IMR-90 (cell line): ENCODE data around the gene LDLRAD4. TPM values are rescaled to one million over a fixed set of nuclear protein-coding genes. Genes with fewer than 3 reads are reported as not detected.

Source experiments
- ATAC-seq: fragments of 200-7000 bp; cut with Tn5 transposase; 2 replicates; pipeline ENCODE4 v1.9.1; 2020; ENCODE audit warnings: low read depth, mild to moderate bottlenecking, moderate library complexity
- BruUV-seq: library from RNA; stranded (reverse); fragments of 400-500 nt; replicated peaks from 2 replicates; lab custom pipeline; 2021; lab: Mats Ljungman, UMichigan
- CTCF ChIA-PET: fragments of 300-600 bp; formaldehyde crosslinking; extraction: SDS; loops from one replicate; lab custom pipeline; 2021; ENCODE audit warnings: antibody characterized with exemption; lab: Yijun Ruan, JAX
- POLR2A ChIA-PET: fragments of 300-600 bp; sonication (Branson Sonifier 250); formaldehyde crosslinking; loops from one replicate; lab custom pipeline; 2022; ENCODE audit warnings: antibody characterized with exemption; ENCODE audit not compliant: unreplicated experiment; lab: Charles Lee
- DNase-seq: peaks from one replicate; pipeline ENCODE4 v3.0.0; 2013
- H2AFZ ChIP-seq: replicated peaks from 2 replicates; pipeline ENCODE3; 2013; ENCODE audit warnings: low read length, mild to moderate bottlenecking; ENCODE audit not compliant: poor library complexity
- H2AK5ac ChIP-seq: 2 replicates; pipeline ENCODE4 v1.6.1; 2013; ENCODE audit warnings: low read depth, low read length, inconsistent platforms
- H2AK9ac ChIP-seq: replicated peaks from 2 replicates; pipeline ENCODE3; 2013; ENCODE audit warnings: mild to moderate bottlenecking, low read depth, low read length, moderate library complexity; ENCODE audit not compliant: poor library complexity
- H2BK120ac ChIP-seq: 2 replicates; pipeline ENCODE4 v1.6.1; 2013; ENCODE audit warnings: low read depth, low read length, inconsistent platforms
- H2BK15ac ChIP-seq: 3 replicates; pipeline ENCODE4 v1.6.1; 2013; ENCODE audit warnings: low read depth, low read length, inconsistent platforms
- H2BK20ac ChIP-seq: 2 replicates; pipeline ENCODE4 v1.6.1; 2013; ENCODE audit warnings: low read depth, mild to moderate bottlenecking, inconsistent platforms, low read length, moderate library complexity
- H2BK5ac ChIP-seq: 2 replicates; pipeline ENCODE4 v1.6.1; 2013; ENCODE audit warnings: mild to moderate bottlenecking, low read depth, low read length, inconsistent platforms; ENCODE audit not compliant: poor library complexity, severe bottlenecking
- H3K14ac ChIP-seq: replicated peaks from 2 replicates; pipeline ENCODE4 v1.6.1; 2013; ENCODE audit warnings: low read depth, low read length, inconsistent platforms
- H3K18ac ChIP-seq: 2 replicates; pipeline ENCODE4 v1.6.1; 2013; ENCODE audit warnings: low read depth, low read length, control low read depth
- H3K23ac ChIP-seq: 2 replicates; pipeline ENCODE4 v1.6.1; 2013; ENCODE audit warnings: low read depth, low read length, inconsistent platforms
- H3K27ac ChIP-seq: 2 replicates; pipeline ENCODE4 v1.5.1; 2013; ENCODE audit warnings: mild to moderate bottlenecking, control low read depth, low read length; ENCODE audit not compliant: insufficient read depth
- H3K27me3 ChIP-seq: 2 replicates; pipeline ENCODE4 v1.6.1; 2013; ENCODE audit warnings: low read length; ENCODE audit not compliant: control insufficient read depth, insufficient read depth
- H3K36me3 ChIP-seq: 2 replicates; pipeline ENCODE4 v1.6.1; 2013; ENCODE audit warnings: low read length, mixed read lengths; ENCODE audit not compliant: control insufficient read depth, insufficient read depth
- H3K4ac ChIP-seq: 2 replicates; pipeline ENCODE4 v1.6.1; 2013; ENCODE audit warnings: low read depth, low read length, inconsistent platforms
- H3K4me1 ChIP-seq: 2 replicates; pipeline ENCODE4 v1.6.1; 2013; ENCODE audit warnings: low read length, mixed read lengths; ENCODE audit not compliant: control insufficient read depth, insufficient read depth
- H3K4me2 ChIP-seq: 2 replicates; pipeline ENCODE4 v1.6.1; 2013; ENCODE audit warnings: low read depth, mild to moderate bottlenecking, control low read depth, low read length, moderate library complexity
- H3K4me3 ChIP-seq: 2 replicates; pipeline ENCODE4 v1.5.1; 2013; ENCODE audit warnings: low read depth, mild to moderate bottlenecking, control low read depth, low read length, moderate library complexity; ENCODE audit not compliant: insufficient read depth
- H3K56ac ChIP-seq: 2 replicates; pipeline ENCODE4 v1.6.1; 2013; ENCODE audit warnings: low read length, inconsistent platforms; ENCODE audit not compliant: insufficient read depth; ENCODE audit errors: extremely low read depth
- H3K79me1 ChIP-seq, 2 experiments: 2 replicates each; pipeline ENCODE4 v1.6.1; 2013; ENCODE audit warnings: low read length in 2 of 2, inconsistent platforms in 1 of 2, low read depth in 1 of 2
- H3K9ac ChIP-seq: 2 replicates; pipeline ENCODE4 v1.6.1; 2013; ENCODE audit warnings: low read depth, low read length, control low read depth
- H3K9me1 ChIP-seq: 2 replicates; pipeline ENCODE4 v1.6.1; 2013; ENCODE audit warnings: low read length, inconsistent platforms; ENCODE audit not compliant: insufficient read depth
- H3K9me3 ChIP-seq: 2 replicates; pipeline ENCODE4 v1.6.1; 2013; ENCODE audit warnings: low read length; ENCODE audit not compliant: control insufficient read depth, insufficient read depth
- H4K20me1 ChIP-seq: 2 replicates; pipeline ENCODE4 v1.6.1; 2013; ENCODE audit warnings: low read length, inconsistent platforms; ENCODE audit not compliant: insufficient read depth
- H4K5ac ChIP-seq: 2 replicates; pipeline ENCODE4 v1.6.1; 2013; ENCODE audit warnings: mild to moderate bottlenecking, low read depth, low read length, control low read depth
- H4K8ac ChIP-seq, 2 experiments: 2 replicates each; pipeline ENCODE4 v1.6.1; 2013; ENCODE audit warnings: low read depth in 2 of 2, low read length in 2 of 2, control low read depth in 1 of 2, inconsistent platforms in 1 of 2
- H4K91ac ChIP-seq: 2 replicates; pipeline ENCODE4 v1.6.1; 2013; ENCODE audit warnings: low read depth, low read length, inconsistent platforms; ENCODE audit not compliant: insufficient read depth
- CEBPB ChIP-seq: IDR thresholded peaks from 2 replicates; pipeline ENCODE4 v1.6.1; 2012; ENCODE audit warnings: low read depth, low read length, improper control_type of control experiment
- CHD1 ChIP-seq: IDR thresholded peaks from 2 replicates; pipeline ENCODE4 v1.6.1; 2012; ENCODE audit warnings: low read depth, low read length, improper control_type of control experiment
- RCOR1 ChIP-seq: IDR thresholded peaks from 2 replicates; pipeline ENCODE4 v1.6.1; 2012; ENCODE audit warnings: mild to moderate bottlenecking, low read length, improper control_type of control experiment; ENCODE audit not compliant: insufficient replicate concordance
- WGBS, 2 experiments: methylation state at CpG; one replicate each; pipeline versions ENCODE4 v1.1.5 to v1.1.7; 2013; ENCODE audit warnings: missing lambda C conversion rate in 2 of 2; ENCODE audit not compliant: insufficient read length in 1 of 2; ENCODE audit errors: extremely low coverage in 2 of 2; 5-methylcytosine and 5-hydroxymethylcytosine counted together
- dilution Hi-C: fragments of 300-500 bp; cut with HindIII; formaldehyde crosslinking; loops from one replicate; pipeline ENCODE4 v1.14.3; 2018; ENCODE audit warnings: low sequenced_read_pairs; ENCODE audit not compliant: unreplicated experiment
- in situ Hi-C: fragments of 300-500 bp; cut with MboI; formaldehyde crosslinking; loops from 3 replicates; pipeline ENCODE4 v1.14.3; 2019; ENCODE audit warnings: low sequenced_read_pairs, inconsistent platforms, mixed read lengths
- intact Hi-C: fragments of 100-400 bp; cut with micrococcal nuclease; formaldehyde crosslinking; loops from 2 replicates; pipeline ENCODE4 v1.10.0; 2022
- polyA plus RNA-seq, 3 experiments: library from polyadenylated mRNA; depleted of rRNA; stranded (reverse); fragments of >200 nt; gene quantifications; 2 replicates each; pipeline ENCODE4 v1.2.3, GENCODE V29; 2012; ENCODE audit warnings: low replicate concordance in 1 of 3
- total RNA-seq: library from RNA; depleted of rRNA; stranded (reverse); fragments of >200 nt; gene quantifications from 2 replicates; pipeline ENCODE4 v1.2.3, GENCODE V29; 2012
- TF ChIP-seq, protein P1 (sequence below): conservative IDR thresholded peaks from 2 replicates; pipeline ENCODE4 v1.5.1; 2012; ENCODE audit warnings: mild to moderate bottlenecking, low read depth, low read length, improper control_type of control experiment
- TF ChIP-seq, protein P2 (sequence below): fragments of 150-350 bp; IDR thresholded peaks from 2 replicates; pipeline ENCODE4 v1.6.1; 2016; ENCODE audit warnings: low read depth, mild to moderate bottlenecking, low read length, moderate library complexity, borderline replicate concordance

Gene LDLRAD4
- total and polyA plus RNA-seq, 2 of the 4 experiments (the other 2 are of a cell fraction): not detected

DNA sequence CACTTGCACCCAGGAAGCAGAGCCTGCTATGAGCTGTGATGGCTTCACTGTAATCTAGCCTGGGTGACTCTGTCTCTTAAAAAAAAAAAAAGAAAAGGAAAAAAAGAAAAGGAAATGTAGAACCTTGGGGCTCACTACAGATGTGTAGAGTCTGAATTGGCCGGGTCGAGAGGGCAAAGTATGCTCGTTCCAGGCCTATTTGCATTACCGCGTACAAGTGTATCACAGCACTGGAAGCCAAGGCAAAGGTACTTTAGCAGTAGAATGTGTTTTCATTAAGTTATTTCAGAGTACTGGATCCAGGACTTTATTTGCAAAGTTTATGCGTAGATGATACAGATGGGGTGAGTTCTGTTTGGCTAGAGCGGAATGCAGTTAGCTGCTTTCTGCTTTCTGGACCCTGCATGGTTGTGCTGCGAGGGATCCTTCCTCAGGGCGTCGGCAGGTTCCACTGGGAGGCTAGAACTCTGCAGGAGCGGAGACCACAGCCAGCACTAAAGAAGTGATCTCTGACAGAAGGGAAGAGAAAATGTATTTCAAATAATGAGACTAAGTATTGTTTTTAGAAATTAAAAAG, 51.8 kb downstream of the LDLRAD4 start:
- Histone ChIP-seq H2BK15ac (no peak overlapping the region), H3K36me3 (no peaks in the 10 kb centered on the region), H2BK120ac (no peak overlapping the region), H3K27ac (no peak overlapping the region), H4K8ac (no peak overlapping the region), H3K4me2 (no peak overlapping the region), H4K91ac (no peak overlapping the region), H4K20me1 (no peaks in the 10 kb centered on the region), H2BK5ac (no peak overlapping the region), H3K18ac (no peak overlapping the region), H2AFZ (no peak overlapping the region), H2BK20ac (no peak overlapping the region), H3K27me3 (peaks cover 5% of the 10 kb centered on the region; the same call in 1 of the 2 replicates), H2AK5ac (no peak overlapping the region), H3K23ac (no peak overlapping the region), H3K4ac (no peak overlapping the region), H3K4me1 (no peaks in the 10 kb centered on the region), H3K9me3 (no peaks in the 10 kb centered on the region), H3K4me3 (no peak overlapping the region), H3K79me1 (no peaks in the 10 kb centered on the region), H4K5ac (no peak overlapping the region), H3K14ac (no peak overlapping the region), H2AK9ac (no peak overlapping the region), H3K9me1 (no peaks in the 10 kb centered on the region), H3K9ac (no peak overlapping the region), H3K56ac (no peak overlapping the region)
- DNase-seq (no peak), ATAC-seq (no peak)
- TF ChIP-seq CHD1 (no peak), CEBPB (no peak), RCOR1 (no peak)
- TF ChIP-seq, protein P1, sequence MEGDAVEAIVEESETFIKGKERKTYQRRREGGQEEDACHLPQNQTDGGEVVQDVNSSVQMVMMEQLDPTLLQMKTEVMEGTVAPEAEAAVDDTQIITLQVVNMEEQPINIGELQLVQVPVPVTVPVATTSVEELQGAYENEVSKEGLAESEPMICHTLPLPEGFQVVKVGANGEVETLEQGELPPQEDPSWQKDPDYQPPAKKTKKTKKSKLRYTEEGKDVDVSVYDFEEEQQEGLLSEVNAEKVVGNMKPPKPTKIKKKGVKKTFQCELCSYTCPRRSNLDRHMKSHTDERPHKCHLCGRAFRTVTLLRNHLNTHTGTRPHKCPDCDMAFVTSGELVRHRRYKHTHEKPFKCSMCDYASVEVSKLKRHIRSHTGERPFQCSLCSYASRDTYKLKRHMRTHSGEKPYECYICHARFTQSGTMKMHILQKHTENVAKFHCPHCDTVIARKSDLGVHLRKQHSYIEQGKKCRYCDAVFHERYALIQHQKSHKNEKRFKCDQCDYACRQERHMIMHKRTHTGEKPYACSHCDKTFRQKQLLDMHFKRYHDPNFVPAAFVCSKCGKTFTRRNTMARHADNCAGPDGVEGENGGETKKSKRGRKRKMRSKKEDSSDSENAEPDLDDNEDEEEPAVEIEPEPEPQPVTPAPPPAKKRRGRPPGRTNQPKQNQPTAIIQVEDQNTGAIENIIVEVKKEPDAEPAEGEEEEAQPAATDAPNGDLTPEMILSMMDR: no peak
- TF ChIP-seq, protein P2, sequence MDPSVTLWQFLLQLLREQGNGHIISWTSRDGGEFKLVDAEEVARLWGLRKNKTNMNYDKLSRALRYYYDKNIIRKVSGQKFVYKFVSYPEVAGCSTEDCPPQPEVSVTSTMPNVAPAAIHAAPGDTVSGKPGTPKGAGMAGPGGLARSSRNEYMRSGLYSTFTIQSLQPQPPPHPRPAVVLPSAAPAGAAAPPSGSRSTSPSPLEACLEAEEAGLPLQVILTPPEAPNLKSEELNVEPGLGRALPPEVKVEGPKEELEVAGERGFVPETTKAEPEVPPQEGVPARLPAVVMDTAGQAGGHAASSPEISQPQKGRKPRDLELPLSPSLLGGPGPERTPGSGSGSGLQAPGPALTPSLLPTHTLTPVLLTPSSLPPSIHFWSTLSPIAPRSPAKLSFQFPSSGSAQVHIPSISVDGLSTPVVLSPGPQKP: no peak
- intact Hi-C loops (no loop called here), in situ Hi-C loops (no loop called here), dilution Hi-C loops (no loop called here)
- no TSS peak for BruUV-seq
- POLR2A ChIA-PET: no interaction called here
- 80% methylated on average over 2 of the region's 11 CpGs; no CpG with 5 or more reads in 1 of the 2 experiments for WGBS, 2 experiments
- CTCF ChIA-PET: no interaction called here
